Vagina (tissue), 2 donors: Measurements from ENCODE around the gene TCF7L1. TPM values are rescaled to one million over a fixed set of nuclear protein-coding genes. Genes with fewer than 3 reads are reported as not detected.

ENCODE experiments used
- DNase-seq, 2 donors: peaks; one replicate each; pipeline ENCODE4 v3.0.0-alpha.2; 2017; ENCODE audit errors: extremely low spot score in 2 of 2
- H3K27ac ChIP-seq: fragments of 200-600 bp; sonication (generic); one replicate; pipeline ENCODE4 v1.5.1; 2019
- H3K27me3 ChIP-seq: fragments of 200-600 bp; sonication (generic); one replicate; pipeline ENCODE4 v1.5.1; 2019
- H3K36me3 ChIP-seq, 2 donors: fragments of 200-600 bp; sonication (generic); one replicate each; pipeline ENCODE4 v1.5.1; 2017 to 2019
- H3K4me1 ChIP-seq: fragments of 200-600 bp; sonication (generic); one replicate; pipeline ENCODE4 v1.5.1; 2019
- H3K4me3 ChIP-seq, 2 donors: fragments of 200-600 bp; sonication (generic); 1 replicate in 1 of 2; 2 replicates in 1 of 2; pipeline ENCODE4 v1.5.1; 2016 to 2019
- H3K9me3 ChIP-seq: fragments of 200-600 bp; sonication (generic); one replicate; pipeline ENCODE4 v1.5.1; 2019
- CTCF ChIP-seq, 3 experiments: fragments of 450-650 bp in 2 of 3; fragments of 200-600 bp in 1 of 3; sonication (generic) in 1 of 3; IDR thresholded peaks; one replicate each; pipeline ENCODE4 v1.5.1; 2017 to 2019; ENCODE audit warnings: antibody characterized with exemption in 3 of 3, mild to moderate bottlenecking in 2 of 3, moderate library complexity in 2 of 3
- POLR2A ChIP-seq, 2 donors: fragments of 450-650 bp; IDR thresholded peaks; one replicate each; pipeline ENCODE4 v1.6.1; 2017; ENCODE audit warnings: antibody characterized with exemption in 2 of 2, mild to moderate bottlenecking in 2 of 2, moderate library complexity in 2 of 2
- POLR2AphosphoS5 ChIP-seq, 2 donors: sonication (generic); formaldehyde crosslinking; IDR thresholded peaks; one replicate each; pipeline ENCODE4 v1.9.0; 2017; ENCODE audit warnings: antibody characterized with exemption in 2 of 2, mild to moderate bottlenecking in 2 of 2, low read depth in 1 of 2; ENCODE audit not compliant: insufficient read depth in 1 of 2
- intact Hi-C: fragments of 100-400 bp; cut with DNase I; formaldehyde crosslinking; loops from one replicate; pipeline ENCODE4 v1.15.1; 2023
- total RNA-seq: library from RNA; depleted of rRNA; stranded (reverse); fragments of >200 nt; gene quantifications from one replicate; pipeline ENCODE4 v1.2.3, GENCODE V29; 2016

TCF7L1 gene
- total RNA-seq, 1 donor from 2014 or later: 8.3 TPM

GRCh38 chr2:85178154-85178553 lies 45.0 kb downstream of the TCF7L1 start:
- TF ChIP-seq POLR2AphosphoS5 (IDR thresholded peaks at IDR 0.05; ENCODE audit: insufficient read depth in 1 of 2, low read depth in 1 of 2) (no peak), CTCF (IDR thresholded peaks at IDR 0.05) (no peak), POLR2A (IDR thresholded peaks at IDR 0.05) (no peak)
- intact Hi-C loops: no loop called here
- Histone ChIP-seq H3K4me3 (no peak overlapping the region), H3K4me1 (peaks cover 64% of the 10 kb centered on the region), H3K27ac (no peak overlapping the region), H3K36me3 (no peaks in the 10 kb centered on the region), H3K27me3 (no peaks in the 10 kb centered on the region), H3K9me3 (no peaks in the 10 kb centered on the region)
- DNase-seq: no peak

GRCh38 chr2:85178980-85179411 lies 45.8 kb downstream of the TCF7L1 start:
- intact Hi-C loops: no loop called here
- TF ChIP-seq POLR2AphosphoS5 (IDR thresholded peaks at IDR 0.05; ENCODE audit: insufficient read depth in 1 of 2, low read depth in 1 of 2): no peak
- no peak for TF ChIP-seq CTCF (IDR thresholded peaks at IDR 0.05)
- TF ChIP-seq POLR2A (IDR thresholded peaks at IDR 0.05): no peak
- Histone ChIP-seq H3K4me1 (peaks cover 56% of the 10 kb centered on the region), H3K4me3 (no peak overlapping the region), H3K27ac (no peak overlapping the region), H3K27me3 (no peaks in the 10 kb centered on the region), H3K9me3 (no peaks in the 10 kb centered on the region), H3K36me3 (no peaks in the 10 kb centered on the region)
- no peak for DNase-seq

GRCh38 chr2:85179541-85179940 lies 46.3 kb downstream of the TCF7L1 start:
- TF ChIP-seq POLR2A (IDR thresholded peaks at IDR 0.05) (no peak), POLR2AphosphoS5 (IDR thresholded peaks at IDR 0.05; ENCODE audit: insufficient read depth in 1 of 2, low read depth in 1 of 2) (no peak), CTCF (IDR thresholded peaks at IDR 0.05) (no peak)
- Histone ChIP-seq H3K27me3 (no peaks in the 10 kb centered on the region), H3K9me3 (no peaks in the 10 kb centered on the region), H3K36me3 (no peaks in the 10 kb centered on the region), H3K27ac (no peak overlapping the region), H3K4me3 (no peak overlapping the region), H3K4me1 (peaks cover 53% of the 10 kb centered on the region)
- DNase-seq: no peak
- intact Hi-C loops: no loop called here

- DNase-seq: no peak
- H3K9me3 ChIP-seq: no peaks in the 10 kb centered on the region
- H3K27ac ChIP-seq: no peak overlapping the region
- TF ChIP-seq POLR2AphosphoS5 (IDR thresholded peaks at IDR 0.05; ENCODE audit: insufficient read depth in 1 of 2, low read depth in 1 of 2) (no peak), POLR2A (IDR thresholded peaks at IDR 0.05) (no peak), CTCF (IDR thresholded peaks at IDR 0.05) (no peak)
- intact Hi-C loops: no loop called here
- H3K36me3 ChIP-seq: no peaks in the 10 kb centered on the region
- no peaks in the 10 kb centered on the region for H3K27me3 ChIP-seq
- no peak overlapping the region for H3K4me3 ChIP-seq
- H3K4me1 ChIP-seq: peaks cover 48% of the 10 kb centered on the region
Measured at GRCh38 chr2:85180322-85181133, 47.3 kb downstream of the TCF7L1 start.

GRCh38 chr2:85181134-85181631 lies 48.0 kb downstream of the TCF7L1 start:
- no peak for TF ChIP-seq POLR2AphosphoS5 (IDR thresholded peaks at IDR 0.05; ENCODE audit: insufficient read depth in 1 of 2, low read depth in 1 of 2)
- TF ChIP-seq POLR2A (IDR thresholded peaks at IDR 0.05): no peak
- TF ChIP-seq CTCF (IDR thresholded peaks at IDR 0.05): no peak
- H3K27me3 ChIP-seq: no peaks in the 10 kb centered on the region
- H3K36me3 ChIP-seq: no peaks in the 10 kb centered on the region
- no peaks in the 10 kb centered on the region for H3K9me3 ChIP-seq
- H3K4me1 ChIP-seq: peaks cover 42% of the 10 kb centered on the region
- no peak for DNase-seq
- no peak overlapping the region for H3K4me3 ChIP-seq
- no peak overlapping the region for H3K27ac ChIP-seq
- intact Hi-C loops: no loop called here
